ENCODE measurements around the gene TLK2.
"Not testable (repeated sequence)": the region's sequence is repeated elsewhere in the genome, so short reads cannot be mapped to it uniquely, and the experiment has no call there.

- not testable (repeated sequence) for TF ChIP-seq POLR2A, CTCF (IDR thresholded peaks at IDR 0.05)
Observed at GRCh38 chr17:62546066-62546465, 67.4 kb downstream of the TLK2 start.

Data from sigmoid colon (tissue), 3 donors.